ENCODE data around the gene DEAF1.

- TF ChIP-seq TAF1 (IDR thresholded peaks at IDR 0.05; ENCODE audit: low read depth, low read length) (no peak), POLR2AphosphoS5 (IDR thresholded peaks at IDR 0.05; ENCODE audit: low read depth, low read length) (no peak), POLR2A (IDR thresholded peaks at IDR 0.05; ENCODE audit: low read depth, low read length) (no peak), SPI1 (IDR thresholded peaks at IDR 0.05; ENCODE audit: low read depth, low read length) (no peak)
These were observed 2.1 kb downstream of the DEAF1 start for GRCh38 chr11:692824-693414.
